SU-DHL-6 (cell line): ENCODE measurements around the gene CTNNA2.

ENCODE experiments used
- EZH2phosphoT487 ChIP-seq: fragments of 200-600 bp; sonication (generic), shearing (Covaris generic); conservative IDR thresholded peaks from 2 replicates; pipeline ENCODE4 v1.6.1; 2018; ENCODE audit warnings: mild to moderate bottlenecking, antibody characterized with exemption, low read length, moderate library complexity, mixed read lengths
- TF ChIP-seq, protein P1 (sequence below): fragments of 200-600 bp; sonication (generic); IDR thresholded peaks from one replicate; pipeline ENCODE4 v1.5.1; 2017; ENCODE audit warnings: antibody characterized with exemption, mild to moderate bottlenecking, low read length, moderate library complexity; ENCODE audit not compliant: insufficient read depth, poor library complexity, severe bottlenecking

GRCh38 chr2:80185091-80185490 lies 672.2 kb downstream of the CTNNA2 start:
- TF ChIP-seq, protein P1, sequence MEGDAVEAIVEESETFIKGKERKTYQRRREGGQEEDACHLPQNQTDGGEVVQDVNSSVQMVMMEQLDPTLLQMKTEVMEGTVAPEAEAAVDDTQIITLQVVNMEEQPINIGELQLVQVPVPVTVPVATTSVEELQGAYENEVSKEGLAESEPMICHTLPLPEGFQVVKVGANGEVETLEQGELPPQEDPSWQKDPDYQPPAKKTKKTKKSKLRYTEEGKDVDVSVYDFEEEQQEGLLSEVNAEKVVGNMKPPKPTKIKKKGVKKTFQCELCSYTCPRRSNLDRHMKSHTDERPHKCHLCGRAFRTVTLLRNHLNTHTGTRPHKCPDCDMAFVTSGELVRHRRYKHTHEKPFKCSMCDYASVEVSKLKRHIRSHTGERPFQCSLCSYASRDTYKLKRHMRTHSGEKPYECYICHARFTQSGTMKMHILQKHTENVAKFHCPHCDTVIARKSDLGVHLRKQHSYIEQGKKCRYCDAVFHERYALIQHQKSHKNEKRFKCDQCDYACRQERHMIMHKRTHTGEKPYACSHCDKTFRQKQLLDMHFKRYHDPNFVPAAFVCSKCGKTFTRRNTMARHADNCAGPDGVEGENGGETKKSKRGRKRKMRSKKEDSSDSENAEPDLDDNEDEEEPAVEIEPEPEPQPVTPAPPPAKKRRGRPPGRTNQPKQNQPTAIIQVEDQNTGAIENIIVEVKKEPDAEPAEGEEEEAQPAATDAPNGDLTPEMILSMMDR = no peak
- TF ChIP-seq EZH2phosphoT487 = no peak
